Measurements from ENCODE around the gene ABCF3. TPM values are rescaled to one million over a fixed set of nuclear protein-coding genes. Genes with fewer than 3 reads are reported as not detected.

Gene ABCF3
- total RNA-seq, 4 donors from 2014 or later: 51.6 to 96.9 (median 64.0) TPM

GRCh38 chr3:184177767-184178306 lies 8.2 kb upstream of the ABCF3 start:
- DNase-seq (ENCODE audit: low spot score in 2 of 2): no peak
- peaks cover 4 to 59% (median 34%) of the 10 kb centered on the region in 3 donors for H3K36me3 ChIP-seq
- peak overlapping the region in 1 of 4 donors; percentile 91 for H3K27ac ChIP-seq
- H3K9me3 ChIP-seq: no peaks in the 10 kb centered on the region
- no peak overlapping the region for H3K4me3 ChIP-seq
- TF ChIP-seq POLR2A (IDR thresholded peaks at IDR 0.05): no peak
- no peak for TF ChIP-seq CTCF (IDR thresholded peaks at IDR 0.05)
- no peak for TF ChIP-seq EP300 (IDR thresholded peaks at IDR 0.05)
- H3K4me1 ChIP-seq: peaks cover 0 to 51% (median 26%) of the 10 kb centered on the region in 4 donors
- H3K27me3 ChIP-seq: no peaks in the 10 kb centered on the region
- 88 to 91% methylated on average over 13 to 14 of the region's 14 CpGs for WGBS, 2 donors

GRCh38 chr3:184178521-184179138 lies 7.4 kb upstream of the ABCF3 start:
- Histone ChIP-seq H3K4me1 (peaks cover 0 to 47% (median 26%) of the 10 kb centered on the region in 4 donors), H3K4me3 (no peak overlapping the region)

GRCh38 chr3:184180165-184180564 lies 5.8 kb upstream of the ABCF3 start:
- Histone ChIP-seq H3K27me3 (no peaks in the 10 kb centered on the region), H3K4me3 (no peak overlapping the region), H3K4me1 (peaks cover 0 to 46% (median 25%) of the 10 kb centered on the region in 4 donors), H3K9me3 (no peaks in the 10 kb centered on the region), H3K36me3 (peaks cover 4 to 76% (median 34%) of the 10 kb centered on the region in 3 donors), H3K27ac (no peak overlapping the region)
- WGBS, 2 donors: 87 to 91% methylated on average over 6 of the region's 6 CpGs
- TF ChIP-seq CTCF (IDR thresholded peaks at IDR 0.05) (no peak), POLR2A (IDR thresholded peaks at IDR 0.05) (no peak), EP300 (IDR thresholded peaks at IDR 0.05) (no peak)
- DNase-seq (ENCODE audit: low spot score in 2 of 2): no peak

More at GRCh38 chr3:184178521-184179138, 7.4 kb upstream of the ABCF3 start:
- Histone ChIP-seq H3K36me3 (peaks cover 4 to 66% (median 34%) of the 10 kb centered on the region in 3 donors), H3K27me3 (no peaks in the 10 kb centered on the region), H3K9me3 (no peaks in the 10 kb centered on the region), H3K27ac (no peak overlapping the region)
- TF ChIP-seq CTCF (IDR thresholded peaks at IDR 0.05): no peak
- TF ChIP-seq EP300 (IDR thresholded peaks at IDR 0.05): no peak
- no peak for TF ChIP-seq POLR2A (IDR thresholded peaks at IDR 0.05)
- 92 to 94% methylated on average over 13 of the region's 13 CpGs for WGBS, 2 donors
- DNase-seq (ENCODE audit: low spot score in 2 of 2): no peak

GRCh38 chr3:184181596-184181995 lies 4.4 kb upstream of the ABCF3 start:
- H3K9me3 ChIP-seq: no peaks in the 10 kb centered on the region
- TF ChIP-seq CTCF (IDR thresholded peaks at IDR 0.05) (no peak), POLR2A (IDR thresholded peaks at IDR 0.05) (no peak)
- peaks cover 0 to 39% (median 17%) of the 10 kb centered on the region in 4 donors for H3K4me1 ChIP-seq
- H3K27me3 ChIP-seq: no peaks in the 10 kb centered on the region
- H3K4me3 ChIP-seq: no peak overlapping the region
- 93 to 94% methylated on average over 9 of the region's 9 CpGs for WGBS, 2 donors
- peaks cover 4 to 76% (median 34%) of the 10 kb centered on the region in 3 donors for H3K36me3 ChIP-seq
- DNase-seq (ENCODE audit: low spot score in 2 of 2): no peak
- H3K27ac ChIP-seq: no peak overlapping the region

GRCh38 chr3:184183679-184184078 lies 2.3 kb upstream of the ABCF3 start:
- H3K4me1 ChIP-seq: peaks cover 6 to 39% (median 15%) of the 10 kb centered on the region in 4 donors
- no peaks in the 10 kb centered on the region for H3K9me3 ChIP-seq
- H3K4me3 ChIP-seq: no peak overlapping the region
- H3K36me3 ChIP-seq: peaks cover 4 to 71% (median 28%) of the 10 kb centered on the region in 3 donors
- no peak overlapping the region for H3K27ac ChIP-seq
- H3K27me3 ChIP-seq: no peaks in the 10 kb centered on the region
- WGBS, 2 donors: 72 to 86% methylated on average over 5 of the region's 5 CpGs
- TF ChIP-seq EP300 (IDR thresholded peaks at IDR 0.05) (no peak), CTCF (IDR thresholded peaks at IDR 0.05) (no peak)
- DNase-seq (ENCODE audit: low spot score in 2 of 2): no peak
